GM21717 (cell line): ENCODE data around the gene NRDC.
A peak's percentile ranks its signal among the peaks of the same experiment; 100 is the strongest.
"Not testable (repeated sequence)": the region's sequence is repeated elsewhere in the genome, so short reads cannot be mapped to it uniquely, and the experiment has no call there.

ENCODE experiments used
- ATAC-seq: cut with Tn5 transposase; IDR thresholded peaks from one replicate; pipeline ENCODE4 v1.9.1; 2021; ENCODE audit warnings: mild to moderate bottlenecking, moderate library complexity; ENCODE audit not compliant: unreplicated experiment

The NRDC gene

DNA sequence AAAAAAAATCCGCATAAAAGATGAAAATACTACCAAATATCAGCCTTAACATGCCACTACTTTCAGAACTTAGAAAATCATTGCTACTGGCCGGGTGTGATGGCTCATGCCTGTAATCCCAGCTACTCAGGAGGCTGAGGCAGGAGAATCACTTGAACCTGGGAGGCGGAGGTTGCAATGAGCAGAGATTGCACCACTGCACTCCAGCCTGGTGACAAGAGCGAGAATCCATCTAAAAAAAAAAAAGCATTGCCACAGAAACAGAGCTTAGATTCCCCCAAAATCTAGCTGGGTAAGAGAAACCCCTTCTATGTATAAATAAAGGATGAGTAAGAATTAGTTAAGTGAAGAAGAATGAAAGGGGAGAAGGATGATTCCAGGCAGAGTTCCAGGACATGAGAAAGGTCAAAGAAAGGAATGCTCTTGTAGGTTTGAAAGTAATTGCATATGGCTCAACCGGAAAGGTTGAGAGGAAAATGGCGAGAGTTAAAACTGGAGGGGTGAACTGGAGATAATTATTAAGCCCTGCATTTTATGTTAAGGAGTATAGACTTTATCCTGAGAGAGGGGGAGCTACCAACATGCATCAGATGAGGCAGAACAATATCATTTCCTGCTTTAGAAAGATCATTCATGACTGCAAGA is 19.7 kb upstream of the NRDC start:
- ATAC-seq: no peak

DNA sequence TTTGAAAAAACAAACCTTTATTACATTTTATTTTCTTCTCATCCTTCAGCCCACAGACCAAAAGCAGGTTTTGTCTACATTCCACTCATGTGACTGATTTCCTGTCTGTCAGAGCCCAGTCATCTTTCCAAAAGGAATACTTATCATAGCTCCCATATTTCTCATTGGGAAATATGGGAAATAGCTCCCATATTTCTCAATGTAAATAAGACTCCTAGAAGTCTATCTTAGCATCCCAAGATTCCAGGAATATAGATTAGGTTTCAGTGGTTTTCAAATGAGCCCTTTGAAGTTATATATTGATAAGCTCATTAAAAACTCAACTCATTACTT is 19.1 kb upstream of the NRDC start:
- ATAC-seq: no peak

DNA sequence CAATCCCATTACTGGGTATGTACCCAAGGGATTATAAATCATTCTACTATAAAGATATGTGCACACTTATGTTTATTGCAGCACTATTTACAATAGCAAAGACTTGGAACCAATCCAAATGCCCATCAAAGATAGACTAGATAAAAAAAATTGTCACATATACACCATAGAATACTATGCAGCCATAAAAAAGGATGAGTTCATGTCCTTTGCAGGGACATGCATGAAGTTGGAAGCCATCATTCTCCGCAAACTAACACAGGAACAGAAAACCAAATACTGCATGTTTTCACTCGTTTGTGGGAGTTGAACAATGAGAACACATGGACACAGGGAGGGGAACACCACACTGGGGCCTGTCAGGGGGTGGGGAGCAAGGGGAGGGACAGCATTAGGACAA is 16.2 kb upstream of the NRDC start:
- ATAC-seq: not testable (repeated sequence)

DNA sequence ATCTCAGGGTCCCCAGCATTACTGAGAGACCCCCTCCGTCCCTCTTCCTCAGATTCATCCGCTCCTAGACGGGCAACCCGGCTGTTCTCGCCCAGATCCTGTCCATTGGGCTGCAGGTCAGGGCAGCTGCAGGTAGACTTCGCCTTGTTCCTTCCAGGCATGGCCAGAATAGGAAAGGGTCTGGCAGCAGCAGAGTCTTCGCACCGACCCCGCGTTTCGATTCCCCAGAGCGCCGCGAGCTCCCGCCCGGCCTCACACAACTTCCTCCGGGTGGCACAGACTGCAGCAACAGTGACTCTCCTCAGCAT is 265 bp downstream of the NRDC start:
- ATAC-seq: peak; percentile 34

DNA sequence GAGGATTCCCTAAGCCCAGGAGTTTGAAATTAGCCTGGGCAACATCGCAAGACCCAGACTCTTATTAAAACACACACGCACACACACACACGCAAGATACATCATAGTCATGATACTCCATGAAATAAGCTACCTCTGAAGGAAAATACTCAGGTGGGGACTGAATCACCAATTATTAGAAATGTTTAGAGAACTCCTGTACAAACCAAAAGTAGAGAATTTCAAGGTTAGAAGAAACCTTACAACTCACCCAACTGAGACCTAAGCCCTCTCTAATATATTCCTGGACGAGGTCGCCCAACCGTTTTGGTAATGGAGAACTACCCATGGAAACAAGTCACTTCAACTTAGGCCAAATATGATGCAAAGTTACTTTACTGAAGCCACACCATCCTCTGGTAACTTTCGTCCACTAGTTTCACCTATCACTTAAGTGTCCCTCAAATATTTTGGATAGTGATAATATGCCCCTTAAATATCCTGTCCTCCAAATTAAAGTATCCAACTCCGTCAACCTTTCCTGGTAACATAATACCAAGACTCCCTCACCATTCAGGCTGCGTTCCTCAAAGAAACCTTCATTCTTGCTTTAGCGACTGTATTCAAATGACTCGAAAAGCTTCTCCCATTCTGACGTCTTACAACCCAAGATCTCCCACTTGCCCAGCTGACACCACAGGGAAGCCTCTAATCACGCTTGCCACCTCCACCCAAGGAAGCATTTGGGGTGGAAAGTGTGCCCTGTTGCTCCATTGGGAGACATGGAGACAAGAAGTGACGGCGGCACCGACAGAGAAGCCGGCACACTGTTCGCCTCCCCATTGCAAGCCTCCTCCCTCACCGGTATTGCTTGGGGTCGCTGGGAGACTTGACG is 856 bp downstream of the NRDC start:
- no peak for ATAC-seq

- ATAC-seq: no peak
Measured at GRCh38 chr1:51875836-51876235, 2.7 kb downstream of the NRDC start.

DNA sequence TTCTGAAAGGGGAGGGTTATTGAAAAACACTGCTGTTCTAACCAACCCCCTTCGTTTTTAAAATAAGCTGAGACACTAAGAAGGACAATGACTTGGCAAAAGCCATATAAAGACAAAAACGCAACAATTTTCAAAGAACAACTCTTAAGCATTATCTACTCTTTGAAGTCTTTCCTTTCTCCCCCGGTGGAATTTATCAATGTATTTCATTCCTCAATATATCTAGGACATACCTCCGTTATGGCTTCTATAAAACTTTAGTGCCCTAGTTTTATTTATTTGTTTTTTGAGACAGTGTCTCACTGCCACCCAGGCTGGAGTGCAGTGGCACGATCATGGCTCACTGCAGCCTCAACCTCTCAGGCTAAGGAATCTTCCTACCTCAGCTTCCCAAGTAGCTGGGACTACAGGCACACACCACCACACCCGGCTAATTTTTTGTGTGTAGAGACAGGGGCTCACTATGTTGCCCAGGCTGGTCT is 3.2 kb downstream of the NRDC start:
- ATAC-seq: no peak

GRCh38 chr1:51873270-51873669 is 5.3 kb downstream of the NRDC start:
- ATAC-seq: not testable (repeated sequence)

DNA sequence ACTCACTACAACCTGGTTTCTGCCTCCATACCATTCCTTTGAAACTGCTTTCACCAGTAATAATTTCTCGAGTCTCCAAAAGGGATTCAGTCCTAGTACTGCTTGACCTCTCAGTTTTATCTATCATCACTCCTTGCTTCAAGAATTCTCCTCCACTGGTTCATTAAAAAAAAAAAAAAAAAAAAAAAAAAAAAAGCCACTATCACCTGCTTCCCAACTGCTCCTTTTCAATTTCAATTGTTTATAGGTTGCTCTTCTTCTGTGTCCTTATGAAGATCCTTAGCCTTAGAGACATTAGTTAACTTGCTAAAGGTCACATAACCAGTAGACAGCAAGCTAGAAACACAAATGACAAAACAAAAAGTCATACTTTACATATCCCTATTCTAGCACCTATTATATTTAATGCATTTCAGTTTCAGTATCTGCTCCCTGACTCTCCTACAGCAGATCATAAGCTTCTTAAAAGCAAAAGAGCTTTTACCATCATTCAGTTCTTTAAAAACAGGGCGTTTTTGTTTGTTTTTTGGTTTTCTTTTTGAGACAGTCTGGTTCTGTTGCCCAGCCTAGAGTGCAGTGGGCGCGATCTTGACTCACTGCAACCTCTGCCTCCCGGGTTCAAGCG is 7.1 kb downstream of the NRDC start:
- ATAC-seq: peak; percentile 67

DNA sequence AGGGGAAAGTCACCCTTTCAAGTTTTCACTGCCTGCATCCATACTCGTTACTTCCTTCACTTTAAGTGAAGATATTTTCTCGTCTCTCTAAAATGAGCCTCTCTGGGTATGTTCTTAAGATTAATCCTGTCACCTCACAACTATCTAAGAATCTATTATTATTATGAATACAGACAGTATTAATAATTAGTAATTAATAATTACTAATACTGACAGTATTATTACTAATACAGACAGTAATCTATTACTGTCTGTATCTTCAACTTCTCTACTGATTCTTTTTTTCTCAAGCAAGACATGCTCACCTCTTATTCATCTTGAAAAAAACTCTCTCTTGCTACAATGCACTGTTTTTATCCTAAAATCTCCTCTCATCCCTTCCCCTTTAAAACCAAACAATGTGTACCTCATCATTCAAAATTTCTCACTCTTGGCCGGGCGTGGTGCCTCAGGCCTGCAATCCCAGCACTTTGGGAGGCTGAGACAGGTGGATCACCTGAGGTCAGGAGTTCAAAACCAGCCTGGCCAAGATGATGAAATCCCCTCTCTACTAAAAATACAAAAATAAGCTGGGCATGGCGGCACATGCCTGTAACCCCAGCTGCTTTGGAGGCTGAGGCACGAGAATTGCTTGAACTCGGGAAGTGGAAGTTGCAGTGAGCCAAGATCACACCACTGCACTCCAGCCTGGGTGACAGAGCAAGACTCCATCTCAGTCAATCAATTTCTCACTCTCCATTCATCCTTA is 7.8 kb downstream of the NRDC start:
- no peak for ATAC-seq

- no peak for ATAC-seq
Measured at GRCh38 chr1:51867479-51868232, 10.9 kb downstream of the NRDC start.

- ATAC-seq: peak; percentile 78
Measured at GRCh38 chr1:51863384-51863783, 15.1 kb downstream of the NRDC start.

DNA sequence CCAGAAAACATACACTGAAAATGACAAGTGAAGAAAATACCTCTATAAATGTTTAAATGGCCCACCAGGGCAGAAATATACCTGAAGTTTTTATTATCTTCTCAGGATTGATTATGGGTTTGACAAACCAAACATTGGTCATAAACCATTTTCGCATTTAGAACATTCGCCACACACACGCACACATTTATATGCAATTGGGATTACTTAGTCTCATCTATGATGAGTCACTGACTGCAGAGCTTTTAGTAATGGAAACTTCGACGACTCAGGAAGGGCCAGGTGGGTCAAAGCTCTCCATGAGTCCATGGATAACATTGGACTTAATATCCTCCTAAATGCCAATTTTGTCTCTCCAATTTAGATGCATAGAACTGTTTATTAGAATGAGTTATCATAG is 16.9 kb downstream of the NRDC start:
- ATAC-seq: no peak

GRCh38 chr1:51859735-51860134 is 18.8 kb downstream of the NRDC start:
- no peak for ATAC-seq

DNA sequence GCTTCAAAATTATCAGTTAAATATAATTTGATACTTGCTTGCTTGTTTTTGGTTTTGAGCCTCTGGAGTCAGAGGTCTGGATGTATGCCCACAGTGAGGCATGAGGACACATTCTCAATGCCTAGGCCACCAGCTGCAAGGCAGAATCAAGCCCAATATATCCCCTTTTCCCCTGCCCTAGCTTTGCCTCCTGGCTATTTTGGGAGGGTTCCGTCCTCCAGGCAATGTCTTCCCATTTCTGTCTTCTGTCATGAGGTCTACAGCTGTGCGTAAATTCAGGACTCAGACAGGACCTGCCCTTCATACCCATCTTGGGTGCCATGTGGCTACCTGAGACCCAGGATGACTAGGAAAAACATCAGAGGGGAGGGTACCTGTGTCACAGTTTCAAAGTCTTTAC is 19.2 kb downstream of the NRDC start:
- ATAC-seq: no peak

GRCh38 chr1:51858892-51859291 is 19.6 kb downstream of the NRDC start:
- no peak for ATAC-seq

DNA sequence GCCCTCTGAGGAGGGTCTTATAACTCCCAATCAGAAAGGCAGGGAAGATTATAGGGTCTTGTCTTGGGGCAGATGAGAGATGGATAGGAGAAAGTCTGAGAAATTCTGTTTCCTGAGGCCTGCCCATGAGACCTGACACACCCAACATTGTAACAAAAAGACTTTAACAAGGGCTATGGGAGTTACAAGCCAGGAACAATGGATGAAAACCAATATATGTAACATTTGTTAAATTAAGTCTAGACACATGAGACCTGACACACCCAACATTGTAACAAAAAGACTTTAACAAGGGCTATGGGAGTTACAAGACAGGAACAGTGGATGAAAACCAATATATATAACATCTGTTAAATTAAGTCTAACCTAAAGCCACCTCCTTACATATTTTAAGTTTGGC is 21.8 kb downstream of the NRDC start:
- ATAC-seq: no peak

- ATAC-seq: no peak
Measured at GRCh38 chr1:51855624-51856023, 22.9 kb downstream of the NRDC start.

- ATAC-seq: no peak
Measured at GRCh38 chr1:51853360-51853759, 25.2 kb downstream of the NRDC start.

DNA sequence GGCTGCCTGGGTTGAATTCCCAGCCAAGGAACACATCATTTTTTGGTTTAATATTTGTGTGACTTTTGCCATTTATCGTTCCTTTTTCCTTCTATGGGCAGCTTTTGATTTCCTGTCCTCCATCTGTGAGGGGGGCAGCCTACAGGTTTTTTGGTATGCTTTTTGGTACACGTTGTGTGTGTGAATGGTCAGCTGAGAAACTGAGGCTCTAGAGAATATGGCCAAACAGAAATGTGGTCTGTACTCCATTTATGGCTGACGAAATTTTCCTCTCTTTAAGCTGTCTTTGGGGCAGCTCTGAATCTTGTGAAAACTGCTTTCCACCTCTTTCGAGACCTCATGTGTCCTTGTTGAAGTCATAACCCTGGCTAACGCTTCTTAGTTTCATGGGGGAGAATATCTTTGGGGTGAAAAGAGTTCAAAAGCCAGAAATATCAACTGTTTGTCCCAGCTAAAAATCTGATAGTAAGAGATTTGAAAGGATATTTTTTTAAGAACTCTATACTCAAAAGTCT is 26.6 kb downstream of the NRDC start:
- no peak for ATAC-seq
